GM12892 (cell line): ENCODE results near the gene PAX4.

ENCODE experiments used
- POLR2A ChIP-seq: IDR thresholded peaks from 2 replicates; pipeline ENCODE4 v1.6.1; 2011; ENCODE audit warnings: low read depth, low read length, control low read depth
- POLR2AphosphoS5 ChIP-seq: IDR thresholded peaks from 2 replicates; pipeline ENCODE4 v1.6.1; 2011; ENCODE audit warnings: low read depth, low read length, control low read depth
- TAF1 ChIP-seq: IDR thresholded peaks from 2 replicates; pipeline ENCODE4 v1.6.1; 2011; ENCODE audit warnings: low read depth, mild to moderate bottlenecking, control low read depth, low read length, borderline replicate concordance

- TF ChIP-seq POLR2A (no peak), POLR2AphosphoS5 (no peak), TAF1 (no peak)
These were observed 833 bp upstream of the PAX4 start for GRCh38 chr7:127618775-127619174.
